Measurements from ENCODE around the gene COQ7.
A peak's percentile ranks its signal among the peaks of the same experiment; 100 is the strongest.

- TF ChIP-seq CTCF (conservative IDR thresholded peaks at IDR 0.05): 0 out of 2 replicates have a peak, but pooled peaks have one; percentile 20
- no peak for TF ChIP-seq EZH2 (IDR thresholded peaks at IDR 0.05; ENCODE audit: low read depth)
Observed at GRCh38 chr16:19119564-19119963, 52.1 kb downstream of the COQ7 start.
